SIG-M5 treated with dmso at 0.1 percent for 504 hours (cell line): Measurements from ENCODE around the gene FAM237A.

Source experiments
- DNase-seq: peaks from one replicate; lab custom pipeline; 2025; ENCODE audit not compliant: unreplicated experiment; lab: John Stamatoyannopoulos, UW

FAM237A gene

DNA sequence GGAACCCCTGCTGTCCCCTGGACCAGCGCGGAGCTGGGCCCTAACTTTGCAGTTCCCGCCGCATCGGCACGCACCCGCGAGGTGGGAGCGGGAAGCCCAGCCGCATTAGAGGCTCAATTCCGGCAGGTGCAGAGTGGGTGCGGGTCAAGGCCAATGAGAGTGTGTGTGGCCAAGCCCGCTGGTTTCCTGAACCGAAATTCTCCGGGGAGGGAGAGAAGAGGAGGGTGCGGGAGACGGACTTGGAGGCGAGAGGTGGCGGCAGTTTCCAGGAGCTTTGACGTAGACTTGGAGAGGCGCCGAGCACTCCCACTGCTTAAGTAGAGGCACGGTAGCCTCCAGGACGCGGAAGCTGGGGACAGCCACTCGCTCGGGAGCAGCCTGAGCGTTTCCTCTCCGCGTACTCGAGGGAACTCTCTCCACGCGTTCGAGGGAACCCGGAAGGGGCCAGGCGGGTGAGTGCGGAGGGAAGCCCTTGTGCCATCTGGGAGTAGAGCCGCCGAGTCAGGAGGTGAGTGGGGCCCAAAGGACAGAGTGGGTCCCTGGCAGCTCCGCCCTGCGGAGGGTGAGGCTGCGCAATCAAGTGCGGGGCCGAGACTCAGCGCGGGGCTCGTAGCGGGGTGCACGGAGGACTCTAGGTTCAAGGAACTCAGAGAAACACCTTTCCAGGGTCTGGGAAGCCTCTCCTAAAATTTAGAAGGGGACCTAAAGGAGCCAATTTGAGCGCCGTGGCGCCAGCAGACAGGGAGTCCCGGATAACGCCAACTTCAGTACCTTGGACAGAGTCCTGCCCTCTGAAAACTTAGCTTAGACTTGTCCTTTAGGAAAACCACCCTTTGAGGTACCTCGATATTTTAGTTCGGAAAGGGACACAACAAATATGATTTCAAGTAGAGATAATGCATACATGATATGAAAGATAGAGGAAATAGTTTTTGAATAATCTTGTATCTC lies at the start of gene FAM237A:
TSS of gene FAM237A (plus strand) at position 413 of the 951 bp plus-strand sequence. CDS start 1,750 bp downstream, outside the sequence.
- DNase-seq, result peak; percentile 26

- DNase-seq, result no peak
These were observed 44.5 kb upstream of the FAM237A start for GRCh38 chr2:206597717-206598218.

- no peak for DNase-seq
These were observed 39.0 kb upstream of the FAM237A start for GRCh38 chr2:206603243-206603642.

DNA sequence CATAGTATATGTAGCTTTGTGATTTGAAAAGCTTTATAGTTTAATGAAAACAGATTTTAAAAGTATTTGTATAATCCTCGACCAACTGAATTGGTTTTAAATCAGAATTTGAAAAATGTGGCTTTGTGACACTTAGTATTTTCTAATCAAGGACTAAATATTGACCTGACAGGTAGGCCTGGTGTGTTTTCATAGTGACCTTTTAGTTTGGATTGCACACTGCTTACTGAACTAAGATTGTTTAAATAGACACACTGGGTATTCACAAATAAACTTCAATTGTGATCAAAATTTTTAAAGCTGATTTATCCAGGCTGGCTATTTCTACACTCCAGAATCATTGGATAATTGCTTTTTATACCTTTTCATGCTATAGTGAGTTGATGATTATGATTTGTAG lies 31.8 kb upstream of the FAM237A start:
- DNase-seq, result no peak

DNA sequence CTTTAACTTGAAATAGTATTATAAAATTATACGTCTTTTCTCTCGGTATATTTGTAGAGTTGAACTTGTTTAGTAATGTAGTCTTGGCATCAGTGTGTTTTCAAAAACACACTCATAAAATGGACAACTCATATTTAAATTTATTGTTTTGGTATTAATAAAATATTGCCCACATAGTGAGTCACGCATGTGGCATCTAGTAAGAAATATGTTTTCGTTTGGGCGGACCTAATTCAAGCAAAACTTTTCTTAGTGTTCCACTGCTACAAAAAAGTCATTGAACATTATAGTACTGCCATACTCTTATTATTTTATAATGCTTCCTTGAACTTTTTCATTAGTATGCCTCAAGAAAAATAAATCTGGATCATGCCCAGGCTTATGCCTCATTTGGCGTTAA lies 31.1 kb upstream of the FAM237A start:
- no peak for DNase-seq

GRCh38 chr2:206611736-206612135 lies 30.6 kb upstream of the FAM237A start:
- no peak for DNase-seq

DNA sequence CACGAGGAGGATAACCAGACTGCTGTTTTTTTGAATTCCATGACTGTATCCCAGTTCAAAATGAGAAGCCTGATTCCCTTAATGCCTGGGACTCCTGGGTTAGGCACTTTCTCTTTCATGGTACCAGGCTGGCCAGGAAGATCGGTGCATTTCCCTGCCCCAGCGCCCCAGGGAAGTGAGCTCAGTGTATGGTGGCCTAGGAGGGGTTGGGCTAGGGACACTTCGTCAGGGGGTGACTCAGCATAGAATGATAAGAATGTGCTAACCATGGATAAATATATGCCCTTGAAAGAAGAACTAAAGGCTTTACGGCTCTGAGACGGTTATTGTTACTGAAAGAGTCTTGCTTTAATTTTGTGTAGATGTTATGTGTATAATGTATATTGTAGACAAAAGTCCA lies 27.5 kb upstream of the FAM237A start:
- no peak for DNase-seq

DNA sequence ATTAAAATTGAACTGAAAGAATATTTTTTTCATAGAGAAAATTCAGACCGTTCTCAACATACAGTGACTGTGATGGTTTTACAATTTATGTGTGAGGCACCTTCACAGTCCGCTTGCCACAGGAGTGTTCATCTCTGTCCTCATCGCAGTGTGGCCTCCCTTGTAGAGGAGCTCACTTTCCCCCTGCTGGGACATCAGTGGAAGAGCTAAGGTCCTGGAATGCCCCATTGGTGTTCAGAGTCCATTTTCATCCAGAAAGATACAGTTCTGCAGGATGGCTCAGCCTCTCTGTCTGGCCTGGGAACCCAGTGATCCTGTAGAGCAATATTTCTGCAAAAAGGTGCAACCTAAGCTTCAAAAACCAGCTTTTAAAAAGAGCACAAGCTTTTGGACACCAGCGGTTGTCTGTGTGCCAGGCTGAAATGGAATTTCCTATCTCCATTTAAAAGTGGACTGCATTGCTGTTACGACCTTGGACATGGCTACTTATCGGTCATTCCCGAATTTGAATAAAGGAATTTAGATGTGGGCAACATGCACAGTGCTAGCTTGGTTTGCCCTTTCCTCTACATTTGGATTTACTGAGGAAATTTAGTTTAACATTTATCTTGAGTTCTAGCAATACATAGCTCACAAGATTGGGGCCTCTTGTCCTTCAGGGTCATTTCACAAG lies 26.7 kb upstream of the FAM237A start:
- no peak for DNase-seq

DNA sequence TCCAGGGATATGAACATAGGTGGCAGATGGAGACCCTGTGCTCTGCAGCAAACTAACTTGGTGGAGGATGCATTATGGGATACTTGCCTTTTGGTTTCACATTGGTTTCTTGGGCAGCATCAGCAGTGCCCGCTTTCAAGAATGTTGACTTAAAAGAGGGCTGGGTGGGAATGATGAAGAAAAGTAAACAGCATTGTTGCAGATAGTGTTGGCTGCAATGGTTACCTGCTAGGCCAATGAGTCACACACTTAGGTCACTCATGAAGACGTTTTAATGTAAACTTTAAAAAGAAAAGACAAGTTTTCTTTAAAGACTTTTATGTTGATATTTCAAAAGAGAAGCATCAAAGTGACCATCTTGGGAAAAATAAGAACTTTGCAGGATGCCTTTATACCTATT lies 26.1 kb upstream of the FAM237A start:
- DNase-seq, result no peak

DNA sequence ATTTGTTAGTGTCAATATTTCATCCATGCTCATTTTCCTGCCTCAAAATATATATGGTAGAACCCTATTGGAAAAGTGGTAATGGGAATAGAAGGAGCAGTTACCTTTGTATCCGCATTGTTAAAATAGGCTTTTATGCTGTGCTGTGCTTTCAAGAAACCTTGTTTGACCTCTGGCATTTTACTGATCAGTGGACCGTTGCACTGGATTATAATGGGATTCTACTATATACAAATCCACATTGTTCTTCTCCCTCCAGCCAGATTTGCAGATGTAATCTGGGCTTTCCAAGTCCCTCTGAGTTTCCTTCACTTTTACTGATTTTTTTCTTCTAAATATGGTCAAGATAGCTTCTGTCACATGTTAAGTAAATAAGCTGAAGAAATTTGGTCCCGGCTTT lies 23.3 kb upstream of the FAM237A start:
- DNase-seq, result no peak

- DNase-seq, result no peak
These were observed 16.2 kb upstream of the FAM237A start for GRCh38 chr2:206626108-206626507.

- DNase-seq, result no peak
These were observed 14.7 kb upstream of the FAM237A start for GRCh38 chr2:206627632-206628031.

DNA sequence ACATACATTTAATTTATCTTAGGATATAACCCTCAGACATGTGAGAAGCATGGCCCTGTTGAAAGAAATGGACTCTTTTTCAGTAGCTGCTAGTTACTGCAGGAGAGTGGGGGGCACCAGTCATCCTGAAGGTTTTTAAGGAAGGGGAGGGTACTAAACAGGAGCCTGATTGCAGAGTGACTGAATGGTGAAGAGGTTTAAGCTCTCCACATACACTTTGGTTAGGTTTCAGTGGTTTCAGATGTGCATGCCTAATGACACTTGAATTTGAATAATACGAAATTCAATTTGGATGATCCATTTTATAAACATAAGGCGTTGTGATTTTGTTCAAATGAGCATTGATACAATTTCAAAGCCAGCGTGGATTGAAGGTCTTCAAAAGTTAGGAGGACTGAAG lies 10.9 kb upstream of the FAM237A start:
- no peak for DNase-seq

DNA sequence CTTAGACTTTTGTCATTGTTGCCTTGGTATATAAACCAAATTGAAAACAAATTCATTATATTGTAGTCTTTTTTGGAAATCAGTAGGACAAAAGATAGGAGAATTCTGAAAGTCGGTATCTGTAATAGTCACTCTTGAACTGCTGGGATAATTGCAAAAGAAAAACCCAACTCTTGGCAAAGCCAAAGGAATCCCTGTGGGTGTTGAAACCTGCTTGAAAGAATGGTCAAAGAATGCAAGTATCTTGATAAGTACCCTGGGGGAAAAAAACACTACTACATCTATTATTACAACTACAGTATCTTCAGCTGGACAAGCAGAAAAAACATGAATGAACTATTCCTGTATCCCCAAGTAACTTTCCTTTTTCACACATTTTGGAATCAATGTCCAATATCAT lies 7.3 kb upstream of the FAM237A start:
- no peak for DNase-seq

GRCh38 chr2:206639636-206640035 lies 2.7 kb upstream of the FAM237A start:
- no peak for DNase-seq

- no peak for DNase-seq
These were observed 1.1 kb upstream of the FAM237A start for GRCh38 chr2:206641226-206641625.

GRCh38 chr2:206647985-206648384 lies 5.7 kb downstream of the FAM237A start:
- no peak for DNase-seq

DNA sequence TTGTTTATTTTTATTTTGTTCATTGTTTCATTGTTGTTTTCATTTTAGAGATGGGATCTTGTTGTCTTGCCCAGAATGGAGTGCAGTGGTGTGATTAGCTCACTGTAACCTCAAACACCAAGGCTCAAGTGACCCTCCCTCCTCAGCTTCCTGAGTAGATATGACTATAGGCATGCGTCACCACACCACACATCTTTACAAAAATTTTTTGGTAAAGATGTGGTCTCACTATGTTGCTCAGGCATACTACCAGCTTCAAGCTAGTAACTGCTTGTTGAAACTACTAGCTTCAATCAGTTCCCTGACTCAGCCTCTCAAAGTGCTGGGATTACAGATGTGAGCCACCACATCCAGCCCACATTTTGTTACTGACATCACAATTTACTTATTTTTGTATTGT lies 14.8 kb downstream of the FAM237A start:
- DNase-seq, result no peak

DNA sequence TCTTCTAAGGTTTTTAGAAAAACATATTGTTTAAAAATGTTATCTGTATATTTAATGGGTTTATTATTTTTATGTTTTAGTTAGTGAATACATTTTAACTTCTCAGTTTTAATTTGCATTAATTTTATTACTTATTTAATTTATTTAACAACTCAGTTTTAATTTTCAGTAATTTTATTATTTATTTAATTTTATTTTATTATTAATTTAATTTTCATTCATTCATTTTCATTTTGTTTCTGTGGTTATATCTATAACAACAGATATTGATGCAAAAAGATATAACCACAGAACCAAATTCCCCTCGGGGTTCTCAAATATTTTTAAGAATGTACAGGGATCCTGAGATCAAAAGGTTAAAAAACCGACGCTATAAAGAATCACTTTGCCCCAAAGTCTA lies 23.0 kb downstream of the FAM237A start:
- DNase-seq, result no peak

DNA sequence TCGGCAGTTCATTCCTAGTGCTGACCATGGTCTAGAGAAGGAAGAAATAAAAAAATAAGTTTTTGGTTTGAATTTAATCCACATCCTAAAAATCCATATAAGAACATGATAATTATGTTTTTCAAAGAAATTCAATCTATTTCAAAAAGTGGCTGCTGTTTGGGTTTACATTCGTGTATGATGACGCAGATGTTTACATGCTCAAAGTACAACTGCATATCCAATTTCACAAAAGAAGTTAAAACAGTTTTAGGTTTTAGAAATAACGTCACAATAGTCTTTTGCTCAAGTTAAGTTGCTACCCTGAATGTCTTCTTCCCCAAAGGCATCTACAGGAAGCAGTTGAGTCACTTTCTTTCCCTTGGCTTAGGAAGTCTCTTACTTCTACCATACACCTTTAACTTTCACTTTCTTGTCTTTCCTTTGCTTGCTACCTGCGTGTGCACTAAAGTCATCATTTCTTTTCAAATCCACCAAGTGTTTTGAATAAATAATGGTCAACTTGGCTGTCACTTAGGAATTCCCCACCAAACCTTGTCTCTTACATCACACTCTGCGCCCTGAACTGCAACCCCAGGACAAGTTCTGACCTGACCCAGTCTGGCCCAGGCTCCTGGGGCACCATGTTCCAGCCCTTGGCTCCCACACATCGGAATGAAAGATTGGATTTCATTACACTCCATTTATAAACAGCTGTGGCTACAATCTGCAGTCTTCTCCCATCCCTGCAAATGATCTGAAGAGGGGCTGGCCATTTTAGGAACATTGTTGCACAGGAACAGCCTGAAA lies 28.4 kb downstream of the FAM237A start:
- DNase-seq, result no peak

DNA sequence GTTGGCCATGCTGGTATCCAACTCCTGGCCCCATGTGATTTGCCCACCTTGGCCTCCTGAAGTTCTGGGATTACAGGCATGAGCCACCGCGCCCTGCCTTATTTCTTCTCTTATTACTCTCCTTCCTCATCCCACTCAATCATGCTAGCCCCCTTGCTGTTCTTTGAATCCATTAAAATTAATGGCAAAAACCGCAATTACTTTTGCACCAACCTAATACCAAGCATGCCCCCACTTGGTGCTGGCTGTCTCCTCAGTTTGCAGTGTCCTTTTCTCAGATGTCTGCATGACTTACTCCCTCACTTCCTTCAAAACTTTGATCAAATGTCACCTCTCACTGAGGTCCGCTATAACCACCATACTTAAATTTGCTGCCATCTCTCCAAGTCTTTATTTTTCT lies 41.3 kb downstream of the FAM237A start:
- DNase-seq, result no peak
